ENCODE measurements around the gene ZDHHC12.

ZDHHC12 gene

GRCh38 chr9:128696923-128697707 lies 26.8 kb downstream of the ZDHHC12 start:
- POLR2A ChIA-PET: interaction anchor here (0.5 to 2.4 kb wide), 14 partner anchors 8 to 282 kb away, joined by 3 to 16 read pairs (median 5); partner anchors contain the start of genes SET, SPTAN1 and ZDHHC12
- Histone ChIP-seq H3K4me3 (ENCODE audit: low read depth, low read length) (no peak overlapping the region), H3K4me1 (ENCODE audit: control insufficient read depth, insufficient read depth, low read length) (no peaks in the 10 kb centered on the region), H3K36me3 (ENCODE audit: control insufficient read depth in 2 of 2, insufficient read depth in 1 of 2, low read length in 2 of 2) (peaks cover 15 to 41% of the 10 kb centered on the region in 2 experiments), H3K9me3 (ENCODE audit: control insufficient read depth, insufficient read depth, low read depth, low read length) (no peaks in the 10 kb centered on the region), H3K27ac (ENCODE audit: extremely low read depth, low read depth, low read length) (no peak overlapping the region)
- CTCF ChIA-PET: interaction anchor here (0.6 to 1.7 kb wide), 5 partner anchors 36 to 1115 kb away, joined by 3 to 12 read pairs (median 3); no protein-coding TSS in a partner anchor
- TF ChIP-seq KLF10 (tag by site-specific recombination; IDR thresholded peaks at IDR 0.05): no peak
- no peak for TF ChIP-seq ZFP3 (tag by site-specific recombination; IDR thresholded peaks at IDR 0.05; ENCODE audit: low read depth)
- TF ChIP-seq ZNF112 (tag by site-specific recombination; IDR thresholded peaks at IDR 0.05): no peak
- no peak for TF ChIP-seq HOXA7 (CRISPR knock-in tag; IDR thresholded peaks at IDR 0.05; ENCODE audit: borderline replicate concordance)
- no peak for TF ChIP-seq ZNF621 (tag by site-specific recombination; IDR thresholded peaks at IDR 0.05)
- TF ChIP-seq, protein P1, sequence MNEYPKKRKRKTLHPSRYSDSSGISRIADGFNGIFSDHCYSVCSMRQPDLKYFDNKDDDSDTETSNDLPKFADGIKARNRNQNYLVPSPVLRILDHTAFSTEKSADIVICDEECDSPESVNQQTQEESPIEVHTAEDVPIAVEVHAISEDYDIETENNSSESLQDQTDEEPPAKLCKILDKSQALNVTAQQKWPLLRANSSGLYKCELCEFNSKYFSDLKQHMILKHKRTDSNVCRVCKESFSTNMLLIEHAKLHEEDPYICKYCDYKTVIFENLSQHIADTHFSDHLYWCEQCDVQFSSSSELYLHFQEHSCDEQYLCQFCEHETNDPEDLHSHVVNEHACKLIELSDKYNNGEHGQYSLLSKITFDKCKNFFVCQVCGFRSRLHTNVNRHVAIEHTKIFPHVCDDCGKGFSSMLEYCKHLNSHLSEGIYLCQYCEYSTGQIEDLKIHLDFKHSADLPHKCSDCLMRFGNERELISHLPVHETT (tag by site-specific recombination; IDR thresholded peaks at IDR 0.05): no peak
- no peak for TF ChIP-seq HIC1 (tag by site-specific recombination; IDR thresholded peaks at IDR 0.05)
- no peak for TF ChIP-seq PRDM6 (tag by site-specific recombination; IDR thresholded peaks at IDR 0.05)
- no peak for TF ChIP-seq ZIC2 (tag by site-specific recombination; IDR thresholded peaks at IDR 0.05)
- TF ChIP-seq ZNF416 (tag by site-specific recombination; IDR thresholded peaks at IDR 0.05): no peak
- no peak for TF ChIP-seq ZNF560 (tag by site-specific recombination; IDR thresholded peaks at IDR 0.05; ENCODE audit: borderline replicate concordance)
- no peak for TF ChIP-seq YY2 (tag by site-specific recombination; IDR thresholded peaks at IDR 0.05)
- no peak for TF ChIP-seq ZNF544 (tag by site-specific recombination; IDR thresholded peaks at IDR 0.05)
- no peak for TF ChIP-seq ZNF248 (tag by site-specific recombination; IDR thresholded peaks at IDR 0.05)
- 0 out of 2 replicates have a peak, but pooled peaks have one; percentile 47 for TF ChIP-seq KLF1 (tag by site-specific recombination; IDR thresholded peaks at IDR 0.05)
- TF ChIP-seq ZNF768 (tag by site-specific recombination; IDR thresholded peaks at IDR 0.05): no peak
- TF ChIP-seq GLIS2 (tag by site-specific recombination; IDR thresholded peaks at IDR 0.05): no peak
- no peak for TF ChIP-seq BCL11B (tag by site-specific recombination; IDR thresholded peaks at IDR 0.05; ENCODE audit: low read depth)
- TF ChIP-seq ZNF777 (tag by site-specific recombination; IDR thresholded peaks at IDR 0.05; ENCODE audit: borderline replicate concordance): no peak
- TF ChIP-seq ZNF843 (tag by site-specific recombination; IDR thresholded peaks at IDR 0.05): no peak
- no peak for TF ChIP-seq ZNF548 (tag by site-specific recombination; IDR thresholded peaks at IDR 0.05)
- peak; percentile 89 for TF ChIP-seq ZNF664 (tag by site-specific recombination; IDR thresholded peaks at IDR 0.05)
- TF ChIP-seq, protein P2, sequence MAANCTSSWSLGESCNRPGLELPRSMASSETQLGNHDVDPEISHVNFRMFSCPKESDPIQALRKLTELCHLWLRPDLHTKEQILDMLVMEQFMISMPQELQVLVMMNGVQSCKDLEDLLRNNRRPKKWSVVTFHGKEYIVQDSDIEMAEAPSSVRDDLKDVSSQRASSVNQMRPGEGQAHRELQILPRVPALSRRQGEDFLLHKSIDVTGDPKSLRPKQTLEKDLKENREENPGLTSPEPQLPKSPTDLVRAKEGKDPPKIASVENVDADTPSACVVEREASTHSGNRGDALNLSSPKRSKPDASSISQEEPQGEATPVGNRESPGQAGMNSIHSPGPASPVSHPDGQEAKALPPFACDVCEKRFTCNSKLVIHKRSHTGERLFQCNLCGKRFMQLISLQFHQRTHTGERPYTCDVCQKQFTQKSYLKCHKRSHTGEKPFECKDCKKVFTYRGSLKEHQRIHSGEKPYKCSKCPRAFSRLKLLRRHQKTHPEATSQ (tag by site-specific recombination; IDR thresholded peaks at IDR 0.05): no peak
- TF ChIP-seq EGR2 (tag by site-specific recombination; IDR thresholded peaks at IDR 0.05; ENCODE audit: low read depth): no peak
- no peak for TF ChIP-seq ZNF600 (tag by site-specific recombination; IDR thresholded peaks at IDR 0.05)
- TF ChIP-seq, protein P3, sequence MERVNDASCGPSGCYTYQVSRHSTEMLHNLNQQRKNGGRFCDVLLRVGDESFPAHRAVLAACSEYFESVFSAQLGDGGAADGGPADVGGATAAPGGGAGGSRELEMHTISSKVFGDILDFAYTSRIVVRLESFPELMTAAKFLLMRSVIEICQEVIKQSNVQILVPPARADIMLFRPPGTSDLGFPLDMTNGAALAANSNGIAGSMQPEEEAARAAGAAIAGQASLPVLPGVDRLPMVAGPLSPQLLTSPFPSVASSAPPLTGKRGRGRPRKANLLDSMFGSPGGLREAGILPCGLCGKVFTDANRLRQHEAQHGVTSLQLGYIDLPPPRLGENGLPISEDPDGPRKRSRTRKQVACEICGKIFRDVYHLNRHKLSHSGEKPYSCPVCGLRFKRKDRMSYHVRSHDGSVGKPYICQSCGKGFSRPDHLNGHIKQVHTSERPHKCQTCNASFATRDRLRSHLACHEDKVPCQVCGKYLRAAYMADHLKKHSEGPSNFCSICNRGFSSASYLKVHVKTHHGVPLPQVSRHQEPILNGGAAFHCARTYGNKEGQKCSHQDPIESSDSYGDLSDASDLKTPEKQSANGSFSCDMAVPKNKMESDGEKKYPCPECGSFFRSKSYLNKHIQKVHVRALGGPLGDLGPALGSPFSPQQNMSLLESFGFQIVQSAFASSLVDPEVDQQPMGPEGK (tag by site-specific recombination; IDR thresholded peaks at IDR 0.05): no peak
- no peak for TF ChIP-seq BCL11A (tag by site-specific recombination; IDR thresholded peaks at IDR 0.05; ENCODE audit: low read depth)
- no peak; the same call in 1 of the 2 replicates for TF ChIP-seq ZNF146 (tag by site-specific recombination; IDR thresholded peaks at IDR 0.05)
- TF ChIP-seq, protein P4, sequence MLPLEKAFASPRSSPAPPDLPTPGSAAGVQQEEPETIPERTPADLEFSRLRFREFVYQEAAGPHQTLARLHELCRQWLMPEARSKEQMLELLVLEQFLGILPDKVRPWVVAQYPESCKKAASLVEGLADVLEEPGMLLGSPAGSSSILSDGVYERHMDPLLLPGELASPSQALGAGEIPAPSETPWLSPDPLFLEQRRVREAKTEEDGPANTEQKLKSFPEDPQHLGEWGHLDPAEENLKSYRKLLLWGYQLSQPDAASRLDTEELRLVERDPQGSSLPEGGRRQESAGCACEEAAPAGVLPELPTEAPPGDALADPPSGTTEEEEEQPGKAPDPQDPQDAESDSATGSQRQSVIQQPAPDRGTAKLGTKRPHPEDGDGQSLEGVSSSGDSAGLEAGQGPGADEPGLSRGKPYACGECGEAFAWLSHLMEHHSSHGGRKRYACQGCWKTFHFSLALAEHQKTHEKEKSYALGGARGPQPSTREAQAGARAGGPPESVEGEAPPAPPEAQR (tag by site-specific recombination; IDR thresholded peaks at IDR 0.05): no peak

All from HEK293 (cell line).